HepG2 (cell line): ENCODE data around the gene ADORA2B. TPM values are rescaled to one million over a fixed set of nuclear protein-coding genes. Genes with fewer than 3 reads are reported as not detected.

Source experiments
- ADNP ChIP-seq: sonication (generic); formaldehyde crosslinking; IDR thresholded peaks from 2 replicates; pipeline ENCODE4 v1.4.0; 2020; ENCODE audit warnings: missing genetic modification reagents
- EHMT2 ChIP-seq: fragments of 200-600 bp; sonication (generic); IDR thresholded peaks from 2 replicates; pipeline ENCODE4 v1.7.0; 2017; ENCODE audit warnings: antibody characterized with exemption, low read depth, low read length, borderline replicate concordance
- KDM1A ChIP-seq: IDR thresholded peaks from 2 replicates; pipeline ENCODE4 v1.6.1; 2016; ENCODE audit warnings: missing compliant biosample characterization
- KDM5A ChIP-seq: fragments of 200-600 bp; sonication (generic); IDR thresholded peaks from 2 replicates; pipeline ENCODE4 v1.7.0; 2018; ENCODE audit warnings: antibody characterized with exemption, mild to moderate bottlenecking, low read length, borderline replicate concordance
- KLF11 ChIP-seq: IDR thresholded peaks from 2 replicates; pipeline ENCODE4 v1.6.1; 2016; ENCODE audit warnings: missing compliant biosample characterization
- NR2C2 ChIP-seq: sonication (generic); formaldehyde crosslinking; IDR thresholded peaks from 2 replicates; pipeline ENCODE4 v1.4.0; 2020; ENCODE audit warnings: missing genetic modification reagents, mild to moderate bottlenecking, moderate library complexity, borderline replicate concordance
- REPIN1 ChIP-seq: sonication (generic); formaldehyde crosslinking; IDR thresholded peaks from 2 replicates; pipeline ENCODE4 v1.8.0; 2022; ENCODE audit warnings: missing genetic modification reagents, low read depth, mild to moderate bottlenecking, borderline replicate concordance
- ZNF264 ChIP-seq: sonication (generic); formaldehyde crosslinking; IDR thresholded peaks from 2 replicates; pipeline ENCODE4 v1.4.0; 2020; ENCODE audit warnings: missing genetic modification reagents
- ZNF367 ChIP-seq: sonication (generic); formaldehyde crosslinking; IDR thresholded peaks from 2 replicates; pipeline ENCODE4 v1.4.0; 2020; ENCODE audit warnings: missing genetic modification reagents, borderline replicate concordance
- ZSCAN20 ChIP-seq: sonication (generic); formaldehyde crosslinking; IDR thresholded peaks from 2 replicates; pipeline ENCODE4 v1.4.0; 2020; ENCODE audit warnings: missing genetic modification reagents, mild to moderate bottlenecking, borderline replicate concordance
- polyA plus RNA-seq, 8 experiments: library from polyadenylated mRNA; depleted of rRNA in 3 of 8; stranded (reverse) in 7 of 8; unstranded in 1 of 8; fragments of >200 nt; fragmentation: Illumina TruSeq in 4 of 8; extraction: Trizol in 4 of 8; gene quantifications; 2 replicates each; pipeline versions ENCODE4 v1.2.1 to v1.2.3, GENCODE V29; 2011 to 2016; ENCODE audit warnings: low read depth in 4 of 8, missing spikeins in 1 of 8, mixed read lengths in 1 of 8; ENCODE audit not compliant: insufficient read depth in 1 of 8
- total RNA-seq, 5 experiments: library from RNA; depleted of rRNA; stranded (reverse); fragments of >200 nt; fragmentation: Illumina TruSeq; extraction: Trizol; gene quantifications; 2 replicates each; pipeline ENCODE4 v1.2.3, GENCODE V29; 2016; ENCODE audit warnings: low read depth in 1 of 5
- TF ChIP-seq, protein P1 (sequence below), 2 experiments: sonication (generic) in 1 of 2; formaldehyde crosslinking in 1 of 2; IDR thresholded peaks; 2 replicates each; pipeline versions ENCODE4 v1.6.1 to v1.9.0; 2014 to 2022; ENCODE audit warnings: antibody characterized with exemption in 1 of 2, borderline replicate concordance in 1 of 2, inconsistent platforms in 1 of 2, low read depth in 1 of 2, missing genetic modification reagents in 1 of 2
- TF ChIP-seq, protein P2 (sequence below): sonication (generic); formaldehyde crosslinking; IDR thresholded peaks from 2 replicates; pipeline ENCODE4 v1.8.0; 2022; ENCODE audit warnings: mild to moderate bottlenecking, missing genetic modification reagents; ENCODE audit not compliant: insufficient replicate concordance
- TF ChIP-seq, protein P3 (sequence below): IDR thresholded peaks from 2 replicates; pipeline ENCODE4 v1.6.1; 2016; ENCODE audit warnings: low read depth, missing genetic modification reagents, missing compliant biosample characterization

The ADORA2B gene
- total and polyA plus RNA-seq, 2 of the 13 experiments (the other 11 are each of a cell fraction or from before 2014, with no cell fraction given), result 10.4 to 20.0 TPM

DNA sequence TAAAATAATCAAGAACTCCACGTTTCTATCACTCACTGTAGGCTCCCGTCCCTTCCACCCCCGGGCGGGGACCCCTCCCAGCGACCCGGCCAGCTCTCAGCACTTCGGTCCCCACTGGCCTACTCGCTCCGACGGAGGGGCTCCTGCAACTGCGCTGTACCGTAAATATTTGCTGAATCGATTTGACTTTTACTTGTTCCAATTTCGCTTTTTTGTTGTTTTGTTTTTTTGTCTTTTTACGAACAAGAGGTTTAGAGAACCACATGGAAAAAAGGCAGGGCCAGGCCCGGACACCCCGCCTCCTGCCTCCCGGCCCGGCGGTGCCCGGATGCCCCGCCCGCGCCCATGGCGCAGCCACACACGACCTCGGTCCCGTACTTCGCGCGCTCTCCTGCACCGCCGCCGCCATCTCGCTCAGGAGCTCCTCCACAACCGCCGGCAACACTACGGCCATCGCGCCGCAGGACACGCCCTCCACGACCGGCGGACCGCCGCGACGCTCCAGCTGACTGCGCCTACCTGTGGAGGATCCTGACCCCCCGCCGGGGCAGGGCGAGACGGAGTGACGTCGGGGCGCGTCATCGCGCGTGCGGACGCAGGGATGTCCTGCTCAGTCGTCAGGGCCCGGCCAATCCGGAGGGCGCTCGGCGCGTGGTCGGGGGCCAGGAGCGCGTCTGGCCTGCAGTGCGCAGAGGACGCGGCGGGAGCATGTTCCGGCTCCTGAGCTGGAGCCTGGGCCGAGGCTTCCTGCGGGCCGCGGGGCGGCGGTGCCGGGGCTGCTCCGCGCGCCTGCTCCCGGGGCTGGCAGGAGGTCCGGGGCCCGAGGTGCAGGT, 54.4 kb downstream of the ADORA2B start, which contains the start of the genes TTC19 and ZSWIM7 (continued):
- TF ChIP-seq, protein P1, sequence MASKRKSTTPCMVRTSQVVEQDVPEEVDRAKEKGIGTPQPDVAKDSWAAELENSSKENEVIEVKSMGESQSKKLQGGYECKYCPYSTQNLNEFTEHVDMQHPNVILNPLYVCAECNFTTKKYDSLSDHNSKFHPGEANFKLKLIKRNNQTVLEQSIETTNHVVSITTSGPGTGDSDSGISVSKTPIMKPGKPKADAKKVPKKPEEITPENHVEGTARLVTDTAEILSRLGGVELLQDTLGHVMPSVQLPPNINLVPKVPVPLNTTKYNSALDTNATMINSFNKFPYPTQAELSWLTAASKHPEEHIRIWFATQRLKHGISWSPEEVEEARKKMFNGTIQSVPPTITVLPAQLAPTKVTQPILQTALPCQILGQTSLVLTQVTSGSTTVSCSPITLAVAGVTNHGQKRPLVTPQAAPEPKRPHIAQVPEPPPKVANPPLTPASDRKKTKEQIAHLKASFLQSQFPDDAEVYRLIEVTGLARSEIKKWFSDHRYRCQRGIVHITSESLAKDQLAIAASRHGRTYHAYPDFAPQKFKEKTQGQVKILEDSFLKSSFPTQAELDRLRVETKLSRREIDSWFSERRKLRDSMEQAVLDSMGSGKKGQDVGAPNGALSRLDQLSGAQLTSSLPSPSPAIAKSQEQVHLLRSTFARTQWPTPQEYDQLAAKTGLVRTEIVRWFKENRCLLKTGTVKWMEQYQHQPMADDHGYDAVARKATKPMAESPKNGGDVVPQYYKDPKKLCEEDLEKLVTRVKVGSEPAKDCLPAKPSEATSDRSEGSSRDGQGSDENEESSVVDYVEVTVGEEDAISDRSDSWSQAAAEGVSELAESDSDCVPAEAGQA (IDR thresholded peaks at IDR 0.05; ENCODE audit: low read depth), result peak; percentile 99
- TF ChIP-seq, protein P1 (CRISPR knock-in tag; IDR thresholded peaks at IDR 0.05; ENCODE audit: borderline replicate concordance), result peak; percentile 44; the same call in 1 of the 2 replicates
- TF ChIP-seq ZSCAN20 (CRISPR knock-in tag), result 0 out of 2 replicates have a peak, but pooled peaks have one; percentile 23
- peak; percentile 46; the same call in 1 of the 2 replicates for TF ChIP-seq KLF11 (CRISPR knock-in tag)
- TF ChIP-seq NR2C2 (CRISPR knock-in tag), result peak; percentile 83
- no peak for TF ChIP-seq EHMT2
- TF ChIP-seq, protein P2, sequence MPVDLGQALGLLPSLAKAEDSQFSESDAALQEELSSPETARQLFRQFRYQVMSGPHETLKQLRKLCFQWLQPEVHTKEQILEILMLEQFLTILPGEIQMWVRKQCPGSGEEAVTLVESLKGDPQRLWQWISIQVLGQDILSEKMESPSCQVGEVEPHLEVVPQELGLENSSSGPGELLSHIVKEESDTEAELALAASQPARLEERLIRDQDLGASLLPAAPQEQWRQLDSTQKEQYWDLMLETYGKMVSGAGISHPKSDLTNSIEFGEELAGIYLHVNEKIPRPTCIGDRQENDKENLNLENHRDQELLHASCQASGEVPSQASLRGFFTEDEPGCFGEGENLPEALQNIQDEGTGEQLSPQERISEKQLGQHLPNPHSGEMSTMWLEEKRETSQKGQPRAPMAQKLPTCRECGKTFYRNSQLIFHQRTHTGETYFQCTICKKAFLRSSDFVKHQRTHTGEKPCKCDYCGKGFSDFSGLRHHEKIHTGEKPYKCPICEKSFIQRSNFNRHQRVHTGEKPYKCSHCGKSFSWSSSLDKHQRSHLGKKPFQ, result no peak
- TF ChIP-seq ADNP (CRISPR knock-in tag), result no peak
- TF ChIP-seq, protein P3, sequence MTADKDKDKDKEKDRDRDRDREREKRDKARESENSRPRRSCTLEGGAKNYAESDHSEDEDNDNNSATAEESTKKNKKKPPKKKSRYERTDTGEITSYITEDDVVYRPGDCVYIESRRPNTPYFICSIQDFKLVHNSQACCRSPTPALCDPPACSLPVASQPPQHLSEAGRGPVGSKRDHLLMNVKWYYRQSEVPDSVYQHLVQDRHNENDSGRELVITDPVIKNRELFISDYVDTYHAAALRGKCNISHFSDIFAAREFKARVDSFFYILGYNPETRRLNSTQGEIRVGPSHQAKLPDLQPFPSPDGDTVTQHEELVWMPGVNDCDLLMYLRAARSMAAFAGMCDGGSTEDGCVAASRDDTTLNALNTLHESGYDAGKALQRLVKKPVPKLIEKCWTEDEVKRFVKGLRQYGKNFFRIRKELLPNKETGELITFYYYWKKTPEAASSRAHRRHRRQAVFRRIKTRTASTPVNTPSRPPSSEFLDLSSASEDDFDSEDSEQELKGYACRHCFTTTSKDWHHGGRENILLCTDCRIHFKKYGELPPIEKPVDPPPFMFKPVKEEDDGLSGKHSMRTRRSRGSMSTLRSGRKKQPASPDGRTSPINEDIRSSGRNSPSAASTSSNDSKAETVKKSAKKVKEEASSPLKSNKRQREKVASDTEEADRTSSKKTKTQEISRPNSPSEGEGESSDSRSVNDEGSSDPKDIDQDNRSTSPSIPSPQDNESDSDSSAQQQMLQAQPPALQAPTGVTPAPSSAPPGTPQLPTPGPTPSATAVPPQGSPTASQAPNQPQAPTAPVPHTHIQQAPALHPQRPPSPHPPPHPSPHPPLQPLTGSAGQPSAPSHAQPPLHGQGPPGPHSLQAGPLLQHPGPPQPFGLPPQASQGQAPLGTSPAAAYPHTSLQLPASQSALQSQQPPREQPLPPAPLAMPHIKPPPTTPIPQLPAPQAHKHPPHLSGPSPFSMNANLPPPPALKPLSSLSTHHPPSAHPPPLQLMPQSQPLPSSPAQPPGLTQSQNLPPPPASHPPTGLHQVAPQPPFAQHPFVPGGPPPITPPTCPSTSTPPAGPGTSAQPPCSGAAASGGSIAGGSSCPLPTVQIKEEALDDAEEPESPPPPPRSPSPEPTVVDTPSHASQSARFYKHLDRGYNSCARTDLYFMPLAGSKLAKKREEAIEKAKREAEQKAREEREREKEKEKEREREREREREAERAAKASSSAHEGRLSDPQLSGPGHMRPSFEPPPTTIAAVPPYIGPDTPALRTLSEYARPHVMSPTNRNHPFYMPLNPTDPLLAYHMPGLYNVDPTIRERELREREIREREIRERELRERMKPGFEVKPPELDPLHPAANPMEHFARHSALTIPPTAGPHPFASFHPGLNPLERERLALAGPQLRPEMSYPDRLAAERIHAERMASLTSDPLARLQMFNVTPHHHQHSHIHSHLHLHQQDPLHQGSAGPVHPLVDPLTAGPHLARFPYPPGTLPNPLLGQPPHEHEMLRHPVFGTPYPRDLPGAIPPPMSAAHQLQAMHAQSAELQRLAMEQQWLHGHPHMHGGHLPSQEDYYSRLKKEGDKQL, result peak; percentile 54; the same call in 1 of the 2 replicates
- TF ChIP-seq ZNF264 (CRISPR knock-in tag), result peak; percentile 45; the same call in 1 of the 2 replicates
- peak; percentile 95 for TF ChIP-seq REPIN1 (CRISPR knock-in tag)
- TF ChIP-seq KDM1A (CRISPR knock-in tag), result peak; percentile 69; the same call in 1 of the 2 replicates
- peak; percentile 23; the same call in 1 of the 2 replicates for TF ChIP-seq ZNF367 (CRISPR knock-in tag)
- peak; percentile 43; the same call in 1 of the 2 replicates for TF ChIP-seq KDM5A
